GM11168 (cell line): Measurements from ENCODE around the gene TFCP2L1.

Experiments
- in situ Hi-C: fragments of 300-500 bp; cut with MboI; formaldehyde crosslinking; loops from one replicate; pipeline ENCODE4 v1.12.0; 2022; ENCODE audit warnings: low sequenced_read_pairs; ENCODE audit not compliant: unreplicated experiment

The TFCP2L1 gene

DNA sequence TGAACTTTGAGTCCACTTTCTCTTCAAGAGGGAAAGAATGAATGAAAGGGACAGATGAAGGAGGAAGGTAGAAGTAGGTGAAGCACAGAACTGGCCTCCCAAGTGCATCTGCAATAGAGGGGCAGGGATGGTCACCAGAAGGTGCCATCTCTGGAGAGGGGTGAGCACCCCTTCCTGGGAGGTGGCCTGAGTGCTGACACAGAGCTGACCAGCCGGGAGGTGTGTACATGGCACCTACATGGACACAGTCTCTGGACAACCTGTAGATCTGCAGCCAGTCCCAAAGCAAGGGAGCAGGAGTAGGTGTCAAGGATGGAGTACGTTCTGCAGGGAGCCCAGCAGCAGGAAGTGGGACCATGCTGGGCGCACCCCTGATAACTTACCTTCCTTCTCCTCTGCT is 83.2 kb downstream of the TFCP2L1 start:
- in situ Hi-C loops, result no loop called here

- in situ Hi-C loops, result no loop called here
Observed at GRCh38 chr2:121200419-121201315, 84.3 kb downstream of the TFCP2L1 start.

GRCh38 chr2:121200011-121200347 is 85.0 kb downstream of the TFCP2L1 start:
- in situ Hi-C loops, result no loop called here

DNA sequence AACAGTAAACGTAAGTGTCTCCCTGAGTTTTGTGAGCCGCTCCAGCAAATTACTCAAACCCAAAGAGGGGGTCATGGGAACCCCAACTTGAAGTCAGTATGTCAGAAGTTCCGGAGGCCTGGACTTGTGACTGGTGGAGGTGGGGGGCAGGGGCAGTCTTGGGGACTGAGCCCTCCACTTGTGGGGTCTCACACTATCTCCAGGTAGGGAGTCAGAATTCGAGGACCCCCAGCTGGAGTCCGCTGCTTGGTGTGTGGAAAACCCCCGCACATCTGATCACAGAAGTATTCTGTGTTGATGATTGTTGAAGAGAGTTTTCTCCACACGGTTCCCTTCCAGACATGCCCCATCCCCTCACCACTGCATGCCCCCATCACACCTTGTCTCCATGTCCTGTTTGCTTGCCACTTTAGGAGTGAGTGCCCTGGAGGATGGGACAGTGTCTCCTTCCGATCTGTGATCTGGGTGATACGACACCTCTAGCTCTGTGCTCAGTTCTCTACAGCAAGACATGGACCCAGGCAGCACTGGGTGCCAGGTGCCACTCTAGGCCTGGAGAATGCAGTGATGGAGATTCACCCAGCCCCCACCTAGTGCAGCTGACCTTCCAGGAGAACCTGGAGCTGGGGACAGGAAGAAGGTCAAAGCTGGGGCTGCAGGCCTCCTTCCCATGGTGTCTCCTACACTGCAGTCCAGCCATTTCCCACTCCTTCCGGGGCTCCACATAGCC is 85.6 kb downstream of the TFCP2L1 start:
- in situ Hi-C loops, result no loop called here

DNA sequence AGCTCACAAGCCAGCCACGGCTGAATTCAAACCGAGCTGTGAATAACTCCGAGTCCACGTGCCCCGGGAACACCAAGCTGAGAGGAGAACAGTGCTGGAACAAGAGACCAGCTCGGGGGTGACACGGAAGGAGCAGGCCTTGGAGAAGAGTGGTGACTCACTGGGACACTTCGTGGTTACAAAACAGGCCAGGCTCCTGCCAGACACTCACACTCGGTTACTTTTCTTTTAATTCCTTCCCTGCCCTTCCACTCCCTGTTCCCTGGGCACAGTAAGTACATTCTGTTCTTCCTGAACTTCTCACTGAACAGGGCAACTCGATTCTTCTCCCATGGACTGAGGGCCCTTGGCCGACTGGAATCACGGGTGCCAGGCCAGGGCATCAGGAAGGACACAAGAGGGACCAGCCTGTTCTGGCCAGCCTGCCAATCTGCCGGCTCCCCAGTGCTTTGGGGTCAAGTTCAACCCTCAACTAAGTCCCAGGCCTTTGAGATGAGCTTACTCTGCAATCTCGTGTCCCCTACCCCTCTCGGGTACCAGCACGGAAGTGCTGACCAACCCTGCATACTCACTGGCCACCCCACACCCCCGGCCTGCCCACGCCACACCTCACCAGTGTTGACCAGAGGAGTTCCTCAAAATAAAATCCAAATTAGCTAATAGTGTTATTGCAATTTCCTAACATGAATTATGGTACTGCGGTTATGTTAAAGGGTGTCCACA is 87.5 kb downstream of the TFCP2L1 start:
- in situ Hi-C loops, result no loop called here

GRCh38 chr2:121196849-121197155 is 88.2 kb downstream of the TFCP2L1 start:
- in situ Hi-C loops, result no loop called here

- in situ Hi-C loops, result no loop called here
Observed at GRCh38 chr2:121196132-121196848, 88.7 kb downstream of the TFCP2L1 start.

DNA sequence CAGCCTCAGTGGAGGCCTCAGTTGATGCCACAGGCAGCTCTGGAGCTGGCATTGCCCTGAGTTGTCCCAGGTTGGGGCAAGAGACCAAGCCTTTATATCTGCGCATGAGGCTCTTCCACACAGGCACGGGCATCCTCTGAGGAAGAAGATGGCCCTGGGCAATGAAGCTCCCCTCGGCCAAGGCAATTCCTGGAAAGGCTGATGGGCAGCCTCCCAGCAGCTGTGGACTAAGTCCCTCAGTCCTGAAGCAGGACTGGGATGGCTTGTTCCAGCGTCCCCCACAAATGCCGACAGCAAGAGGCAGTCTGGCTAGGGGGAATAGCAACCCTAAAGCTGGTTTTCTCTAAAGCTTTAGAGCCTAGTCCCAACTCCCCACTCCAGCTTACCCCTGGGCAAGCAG is 90.0 kb downstream of the TFCP2L1 start:
- in situ Hi-C loops, result no loop called here

DNA sequence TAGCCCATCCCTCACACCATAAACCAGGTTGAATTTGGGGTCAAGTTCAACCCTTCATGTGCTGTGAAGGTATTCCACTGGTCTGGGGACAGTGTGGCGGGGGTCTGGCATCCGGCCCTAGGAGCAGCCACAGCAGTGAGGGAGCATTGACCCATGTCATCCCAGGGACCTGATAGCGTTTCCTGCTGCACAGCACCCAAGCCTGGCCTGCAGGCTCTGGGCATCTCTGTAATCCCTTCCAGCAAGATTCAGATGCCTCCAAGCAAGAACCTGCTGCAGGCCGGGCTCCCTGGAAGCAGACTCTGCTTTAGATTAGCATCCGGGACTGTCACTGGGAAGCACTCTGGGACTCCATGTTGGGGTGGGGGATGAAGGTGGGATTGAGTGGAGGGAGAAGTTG is 90.4 kb downstream of the TFCP2L1 start:
- in situ Hi-C loops, result no loop called here

GRCh38 chr2:121193185-121193584 is 91.8 kb downstream of the TFCP2L1 start:
- in situ Hi-C loops, result no loop called here

DNA sequence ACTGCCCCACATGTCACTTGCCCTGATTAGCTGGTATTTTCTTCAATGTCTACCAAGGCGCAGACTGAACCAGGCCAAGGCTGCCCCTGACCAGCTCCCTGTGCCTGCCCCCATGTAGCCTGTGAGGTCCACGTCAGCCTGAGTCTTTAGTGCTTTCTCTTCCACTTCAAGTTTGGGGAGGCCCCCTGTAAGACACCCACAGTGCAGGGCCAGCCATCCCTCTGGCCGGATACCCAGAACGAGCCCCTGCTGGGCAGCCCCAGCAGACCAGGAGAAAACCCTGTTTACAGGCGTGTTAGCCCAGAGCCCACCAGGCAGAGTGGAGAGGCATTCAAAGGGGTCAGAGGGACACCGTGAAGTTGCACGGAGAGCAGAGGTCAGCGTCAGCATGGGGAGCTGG is 92.4 kb downstream of the TFCP2L1 start:
- in situ Hi-C loops, result no loop called here

DNA sequence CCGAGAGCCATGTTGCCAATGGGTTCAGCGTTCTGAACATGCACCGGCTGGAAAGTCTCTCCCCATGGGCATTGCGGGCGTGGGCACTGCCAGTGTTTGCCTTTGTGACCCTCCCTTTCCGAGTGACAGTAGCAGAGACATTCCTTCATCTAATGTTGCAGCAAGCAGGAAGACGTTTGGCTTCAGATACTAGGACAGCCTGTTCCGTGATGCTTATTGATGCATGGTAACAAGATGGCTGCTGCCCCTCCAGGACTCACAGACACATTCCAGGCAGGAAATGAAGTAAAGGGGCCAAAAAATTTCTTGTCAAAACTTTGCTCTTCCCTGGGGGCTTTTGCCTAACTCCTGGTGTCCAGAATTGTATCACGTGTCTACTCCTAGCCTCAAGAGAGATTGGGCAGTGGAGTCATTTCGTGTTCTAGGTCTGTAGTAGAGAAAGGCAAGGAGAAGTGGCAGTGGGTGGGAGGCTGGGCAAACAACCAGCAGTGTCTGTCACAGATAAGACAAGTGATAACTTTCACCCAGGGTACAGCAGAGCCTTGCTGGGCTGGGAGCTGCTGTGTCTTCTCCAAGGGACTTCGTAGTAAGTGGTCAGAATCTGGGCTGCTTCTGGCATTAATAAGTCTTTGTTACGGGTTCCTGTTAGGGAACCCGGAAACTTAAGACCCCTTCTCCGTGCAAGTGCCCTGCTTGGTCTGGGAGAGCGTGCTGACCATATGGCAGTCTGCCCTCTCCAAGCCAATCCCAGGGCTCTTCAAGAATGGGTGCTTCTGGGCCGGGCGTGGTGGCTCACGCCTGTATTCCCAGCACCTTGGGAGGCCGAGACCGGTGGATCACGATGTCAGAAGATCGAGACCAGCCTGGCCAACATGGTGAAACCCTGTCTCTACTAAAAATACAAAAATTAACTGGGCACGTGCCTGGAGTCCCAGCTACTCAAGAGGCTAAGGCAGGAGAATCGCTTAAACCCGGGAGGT is 93.5 kb downstream of the TFCP2L1 start:
- in situ Hi-C loops, result no loop called here

DNA sequence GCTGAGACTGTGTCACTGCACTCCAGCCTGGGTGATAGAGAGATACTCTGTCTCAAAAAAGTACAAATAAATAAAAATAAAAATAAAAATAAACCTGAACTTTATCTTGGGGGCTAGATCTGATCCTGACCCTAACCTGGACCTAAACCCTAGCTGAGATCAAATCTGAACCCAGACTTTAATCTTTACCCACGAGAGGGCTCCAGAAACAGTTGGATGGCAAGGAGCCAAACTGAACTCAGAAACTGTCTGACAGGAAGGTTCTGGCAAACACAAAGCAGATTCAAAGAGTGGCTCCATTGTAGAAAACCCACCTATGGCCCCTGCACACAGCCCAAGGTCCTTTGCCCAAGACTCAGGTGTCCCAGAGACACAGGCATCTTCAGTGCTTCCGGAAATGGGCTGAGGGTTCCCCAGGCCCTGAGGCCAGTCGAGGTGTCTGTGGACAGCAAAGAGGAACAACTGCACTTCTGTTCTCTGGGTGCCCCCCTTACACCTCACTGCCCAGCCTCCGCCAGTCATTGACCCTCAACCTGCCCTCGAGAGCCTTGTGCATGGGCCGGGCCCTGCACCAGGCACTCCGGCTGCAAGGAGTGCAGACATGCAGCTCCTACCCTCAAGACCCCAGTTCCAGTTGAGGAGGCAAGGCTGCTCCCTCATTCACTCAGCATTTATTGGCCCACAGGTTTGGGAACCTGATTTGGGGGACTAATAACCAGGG is 95.2 kb downstream of the TFCP2L1 start:
- in situ Hi-C loops, result no loop called here

GRCh38 chr2:121189011-121189410 is 96.0 kb downstream of the TFCP2L1 start:
- in situ Hi-C loops, result no loop called here

DNA sequence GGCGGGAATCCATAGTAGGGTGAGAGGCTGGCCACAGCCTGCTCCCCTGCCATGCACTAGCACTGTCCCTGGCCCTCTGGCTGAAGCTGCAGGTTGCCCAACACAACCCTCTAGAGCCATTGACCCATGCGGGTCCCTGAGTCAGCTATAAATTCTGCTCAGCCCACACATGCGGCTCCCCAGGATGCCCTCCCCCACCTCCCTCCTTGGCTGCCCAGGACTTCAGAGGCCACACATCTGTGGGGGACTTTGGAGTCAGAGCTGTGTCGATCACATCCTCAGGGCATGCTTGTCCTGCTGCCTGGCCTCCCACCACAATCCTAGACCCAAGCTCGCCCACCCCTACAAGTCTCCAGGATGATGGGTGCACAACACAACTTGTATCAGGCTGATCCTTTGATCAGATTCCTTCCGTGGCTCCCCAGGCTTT is 97.0 kb downstream of the TFCP2L1 start:
- in situ Hi-C loops, result no loop called here

DNA sequence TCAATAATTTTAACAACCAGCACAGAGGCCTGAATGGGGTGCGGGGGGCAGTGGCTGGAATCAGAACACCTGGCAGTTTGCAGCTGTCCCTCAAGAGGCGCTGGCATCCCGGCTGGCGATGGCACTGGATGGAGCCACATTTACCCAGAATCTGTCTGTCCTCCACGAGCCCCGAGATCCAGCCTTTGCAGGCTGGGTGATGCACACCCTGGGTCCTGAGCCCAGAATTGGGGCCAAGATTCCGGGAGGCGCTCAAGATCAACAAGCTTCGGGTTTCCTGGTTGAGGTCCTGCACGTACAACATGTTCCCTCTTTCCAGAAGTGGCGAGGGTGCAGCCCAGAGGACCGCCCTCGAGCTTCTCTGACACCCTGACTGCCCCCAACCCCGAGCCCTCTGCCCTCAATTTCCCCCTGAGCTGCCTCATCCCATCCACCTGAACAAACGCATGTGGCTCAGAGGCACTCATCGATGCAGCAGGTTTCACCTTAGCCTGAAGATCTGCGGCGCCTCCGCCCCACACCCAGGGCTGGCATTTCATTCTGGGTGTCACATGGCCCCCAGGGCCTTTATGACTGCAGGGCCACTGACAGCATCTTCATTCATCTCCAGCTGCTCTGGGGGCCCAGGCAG is 97.5 kb downstream of the TFCP2L1 start:
- in situ Hi-C loops, result no loop called here

GRCh38 chr2:121186261-121186660 is 98.7 kb downstream of the TFCP2L1 start:
- in situ Hi-C loops, result no loop called here

DNA sequence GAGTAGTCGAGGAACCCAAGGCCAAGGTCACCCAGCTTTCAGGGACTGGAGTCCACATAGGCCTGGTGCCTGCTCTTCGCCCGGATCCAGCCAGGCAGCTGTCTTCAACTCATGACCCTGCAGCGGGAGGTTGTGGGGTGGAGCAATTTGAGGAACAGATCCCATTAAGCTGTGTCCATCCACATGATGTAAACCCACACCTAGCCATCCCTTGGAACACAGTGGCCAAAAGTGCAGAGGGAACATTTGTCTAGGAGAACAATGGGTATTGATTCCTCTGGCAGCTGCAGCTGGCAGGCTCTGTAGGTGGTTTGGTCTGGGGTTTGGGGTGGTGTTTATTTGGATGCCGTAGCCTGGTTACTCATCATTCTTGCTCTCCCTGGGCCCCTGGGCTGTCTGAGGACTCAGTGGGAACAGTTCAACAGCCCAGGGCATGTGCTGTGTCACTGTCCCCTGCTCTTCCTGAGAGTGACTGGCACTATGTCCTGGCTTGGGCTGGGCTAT is 99.4 kb downstream of the TFCP2L1 start:
- in situ Hi-C loops, result no loop called here
